HG02852 (cell line): Measurements from ENCODE around the gene GUCA1A.
"Not testable (repeated sequence)": the region's sequence is repeated elsewhere in the genome, so short reads cannot be mapped to it uniquely, and the experiment has no call there.

Experiments
- ATAC-seq: cut with Tn5 transposase; IDR thresholded peaks from one replicate; pipeline ENCODE4 v1.9.1; 2021; ENCODE audit warnings: mild to moderate bottlenecking, moderate library complexity; ENCODE audit not compliant: unreplicated experiment

Gene GUCA1A

DNA sequence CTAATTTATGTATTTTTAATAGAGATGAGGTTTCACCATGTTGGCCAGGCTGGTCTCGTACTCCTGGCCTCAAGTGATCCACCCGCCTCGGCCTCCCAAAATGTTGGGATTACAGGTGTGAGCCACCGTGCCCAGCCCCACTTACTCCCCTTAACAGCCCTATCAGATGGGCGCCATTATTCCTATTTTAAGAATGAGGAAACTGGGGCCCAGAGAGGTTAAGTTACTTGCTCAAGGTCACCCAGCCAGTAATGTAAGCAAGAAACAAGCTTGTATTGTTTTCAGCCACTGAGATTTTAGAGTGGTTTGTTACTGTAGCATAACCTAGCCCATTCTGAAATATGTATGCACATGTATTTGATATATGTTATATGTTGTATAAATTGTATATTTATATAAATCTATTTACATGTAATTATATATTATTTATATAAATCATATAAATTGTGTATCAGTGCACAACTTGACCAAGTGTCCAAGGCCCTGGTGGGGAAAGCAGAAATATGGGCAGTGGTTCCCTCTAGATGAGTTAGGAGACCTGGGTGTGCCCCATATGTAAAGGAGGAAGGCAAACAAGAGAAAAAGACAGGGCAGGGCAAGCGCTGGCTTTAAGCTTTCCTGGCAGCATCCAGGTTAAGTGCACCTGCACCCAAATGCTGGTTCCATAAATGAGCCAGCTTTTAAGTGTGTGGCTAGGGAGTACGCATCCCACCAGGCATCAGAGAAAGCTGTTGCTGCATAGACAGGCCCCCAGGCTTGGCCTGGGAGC is 1.2 kb upstream of the GUCA1A start:
- no peak for ATAC-seq

DNA sequence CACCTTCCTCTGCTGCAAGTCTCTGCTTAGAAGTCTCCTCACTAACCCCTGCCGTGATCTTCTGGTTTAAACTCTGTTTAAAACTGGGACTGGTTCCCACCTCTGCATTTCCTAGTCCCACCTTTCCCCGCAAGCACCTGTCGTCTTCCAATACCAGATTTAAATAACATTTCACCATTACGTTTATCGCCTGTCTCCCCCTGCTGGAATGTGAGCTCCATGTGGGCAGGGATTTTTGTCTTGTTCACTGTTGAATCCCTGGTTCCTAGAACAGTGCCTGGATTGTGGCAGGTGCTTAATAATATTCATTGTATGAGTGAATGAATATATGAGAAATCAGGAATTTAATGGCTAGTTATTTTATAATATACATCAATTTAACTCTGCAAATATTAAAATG is 2.7 kb downstream of the GUCA1A start:
- ATAC-seq, result no peak

DNA sequence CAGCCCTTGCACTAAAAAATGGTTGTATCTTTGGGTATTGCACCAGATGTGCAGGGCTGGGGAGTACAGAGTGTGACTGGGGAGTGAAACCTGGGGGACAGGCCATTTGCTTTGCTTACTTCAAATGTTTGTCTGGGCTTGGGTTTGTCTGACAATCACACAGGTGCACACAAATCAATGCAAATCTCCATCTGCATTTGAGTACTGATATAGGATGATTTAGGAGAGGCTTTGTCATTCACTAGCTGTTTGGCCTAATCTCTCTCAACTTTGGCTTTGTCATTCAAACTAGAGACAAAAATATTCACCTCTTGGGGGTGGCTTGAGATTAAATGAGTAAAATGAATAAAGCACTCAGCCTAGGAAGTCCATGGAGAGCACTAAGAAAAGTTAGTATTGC is 3.8 kb downstream of the GUCA1A start:
- ATAC-seq, result no peak

GRCh38 chr6:42177514-42178364 is 4.6 kb downstream of the GUCA1A start:
- ATAC-seq, result no peak

DNA sequence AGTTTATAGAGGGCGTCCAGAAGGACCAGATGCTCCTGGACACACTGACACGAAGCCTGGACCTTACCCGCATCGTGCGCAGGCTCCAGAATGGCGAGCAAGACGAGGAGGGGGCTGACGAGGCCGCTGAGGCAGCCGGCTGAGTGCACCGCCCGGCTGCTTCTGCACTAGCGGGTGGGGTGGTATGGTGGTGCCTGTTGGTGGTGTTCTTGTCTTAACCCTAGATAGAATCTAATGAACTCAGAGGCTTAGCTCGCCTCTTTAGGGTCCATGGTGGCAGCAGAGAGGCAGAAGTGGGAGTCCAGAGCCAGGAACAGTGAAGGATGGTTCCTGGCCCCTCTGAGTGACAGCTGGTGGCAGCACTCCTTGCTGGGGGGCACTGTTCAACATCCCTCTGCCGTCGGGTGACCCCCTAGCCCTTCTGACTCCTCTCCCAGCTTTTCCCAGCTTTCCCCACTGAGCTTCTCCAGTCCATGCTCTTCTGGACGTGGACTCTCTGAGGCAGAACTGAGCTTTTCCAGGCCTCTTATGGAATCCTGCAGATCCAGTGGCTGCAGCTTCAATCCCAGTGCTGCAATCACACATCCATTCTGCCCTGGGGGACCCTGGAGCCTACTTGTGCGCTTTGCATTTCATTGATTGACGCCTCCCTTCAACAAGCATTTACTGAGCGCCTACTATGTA is 6.2 kb downstream of the GUCA1A start:
- no peak for ATAC-seq

GRCh38 chr6:42179945-42180313 is 6.8 kb downstream of the GUCA1A start:
- ATAC-seq, result no peak

- ATAC-seq, result no peak
Observed at GRCh38 chr6:42182101-42182500, 8.9 kb downstream of the GUCA1A start.

DNA sequence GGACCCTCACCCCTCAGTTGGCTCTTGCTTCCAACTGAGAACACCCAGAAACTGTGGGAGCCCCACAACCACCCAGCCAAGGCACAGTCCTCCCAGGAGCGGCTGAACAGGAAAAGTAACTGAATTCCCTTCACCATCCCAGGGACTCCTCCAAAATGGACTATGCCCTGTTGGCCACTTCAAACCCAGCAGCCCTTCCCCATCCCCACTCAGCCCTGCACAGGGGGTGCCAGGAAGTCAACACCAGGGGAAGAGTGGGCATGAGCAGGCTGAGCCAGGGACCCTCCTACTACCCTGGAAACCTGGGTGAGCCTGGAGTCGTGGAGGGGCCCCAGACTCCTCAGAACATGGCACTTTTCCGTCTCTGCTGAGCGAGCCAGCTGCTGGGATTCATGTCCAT is 11.3 kb downstream of the GUCA1A start:
- ATAC-seq, result no peak

DNA sequence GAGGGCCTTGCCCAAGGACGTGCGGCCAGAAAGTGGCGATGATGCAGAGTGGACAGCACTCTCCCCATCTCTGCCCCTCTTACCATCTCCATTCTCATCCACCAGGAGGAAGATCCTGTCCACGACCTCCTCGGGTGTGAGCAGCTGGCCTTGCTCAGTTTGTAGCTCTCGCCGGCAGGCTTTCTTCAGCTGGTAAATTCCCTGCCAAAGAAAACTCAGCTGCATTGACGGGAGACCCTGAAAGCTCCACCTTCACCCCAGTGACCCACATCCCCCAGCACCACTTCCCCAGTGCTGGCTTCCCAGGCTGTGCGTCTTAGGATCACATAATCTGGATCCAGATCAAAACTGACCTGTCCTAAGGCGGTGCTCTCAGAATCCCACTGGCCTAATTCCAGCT is 12.4 kb downstream of the GUCA1A start:
- ATAC-seq, result no peak

DNA sequence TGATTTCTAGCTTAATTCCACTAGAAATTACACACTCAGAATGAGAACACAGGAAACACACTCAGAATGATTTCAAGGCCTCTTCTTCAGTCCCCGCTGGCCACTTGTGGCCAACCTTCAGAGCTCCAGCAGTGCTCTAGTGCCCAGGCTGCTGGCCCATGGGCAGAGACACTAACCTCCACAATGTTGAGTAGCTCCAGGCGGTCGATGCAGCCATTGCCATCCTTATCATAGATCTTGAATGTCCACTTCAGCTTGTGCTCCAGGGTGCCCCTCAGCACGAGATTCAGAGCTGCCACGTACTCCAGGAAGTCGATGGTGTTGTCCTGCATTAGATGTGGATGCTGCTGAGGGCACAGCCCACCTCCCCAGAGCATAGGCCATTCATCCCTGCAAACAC is 15.2 kb downstream of the GUCA1A start:
- no peak for ATAC-seq

- ATAC-seq, result no peak
Observed at GRCh38 chr6:42190554-42191183, 17.5 kb downstream of the GUCA1A start.

GRCh38 chr6:42192385-42192784 is 19.2 kb downstream of the GUCA1A start:
- ATAC-seq, result not testable (repeated sequence)

DNA sequence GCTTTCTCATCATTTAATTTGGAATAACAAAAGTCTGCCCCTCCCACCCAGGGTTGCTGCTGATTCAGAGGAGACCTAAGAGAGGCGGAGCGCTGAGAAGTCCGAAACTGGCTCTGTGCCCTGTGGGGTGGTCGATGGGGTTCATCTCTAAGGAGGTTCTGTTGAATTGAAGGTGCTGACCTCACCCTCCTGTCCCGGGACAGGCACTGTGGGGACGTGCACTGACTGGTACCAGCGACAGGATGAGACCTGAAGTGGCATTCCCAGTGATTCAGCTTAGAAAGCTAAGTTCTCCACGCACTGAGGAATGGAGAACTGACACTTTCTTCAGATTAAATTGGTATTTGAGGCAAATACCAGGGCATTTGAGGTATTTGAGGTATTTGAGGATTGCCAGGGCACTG is 20.3 kb downstream of the GUCA1A start:
- no peak for ATAC-seq

- ATAC-seq, result no peak
Observed at GRCh38 chr6:42194056-42194455, 20.9 kb downstream of the GUCA1A start.

- ATAC-seq, result no peak
Observed at GRCh38 chr6:42195415-42195814, 22.3 kb downstream of the GUCA1A start.

GRCh38 chr6:42197555-42198362 is 24.6 kb downstream of the GUCA1A start:
- no peak for ATAC-seq

DNA sequence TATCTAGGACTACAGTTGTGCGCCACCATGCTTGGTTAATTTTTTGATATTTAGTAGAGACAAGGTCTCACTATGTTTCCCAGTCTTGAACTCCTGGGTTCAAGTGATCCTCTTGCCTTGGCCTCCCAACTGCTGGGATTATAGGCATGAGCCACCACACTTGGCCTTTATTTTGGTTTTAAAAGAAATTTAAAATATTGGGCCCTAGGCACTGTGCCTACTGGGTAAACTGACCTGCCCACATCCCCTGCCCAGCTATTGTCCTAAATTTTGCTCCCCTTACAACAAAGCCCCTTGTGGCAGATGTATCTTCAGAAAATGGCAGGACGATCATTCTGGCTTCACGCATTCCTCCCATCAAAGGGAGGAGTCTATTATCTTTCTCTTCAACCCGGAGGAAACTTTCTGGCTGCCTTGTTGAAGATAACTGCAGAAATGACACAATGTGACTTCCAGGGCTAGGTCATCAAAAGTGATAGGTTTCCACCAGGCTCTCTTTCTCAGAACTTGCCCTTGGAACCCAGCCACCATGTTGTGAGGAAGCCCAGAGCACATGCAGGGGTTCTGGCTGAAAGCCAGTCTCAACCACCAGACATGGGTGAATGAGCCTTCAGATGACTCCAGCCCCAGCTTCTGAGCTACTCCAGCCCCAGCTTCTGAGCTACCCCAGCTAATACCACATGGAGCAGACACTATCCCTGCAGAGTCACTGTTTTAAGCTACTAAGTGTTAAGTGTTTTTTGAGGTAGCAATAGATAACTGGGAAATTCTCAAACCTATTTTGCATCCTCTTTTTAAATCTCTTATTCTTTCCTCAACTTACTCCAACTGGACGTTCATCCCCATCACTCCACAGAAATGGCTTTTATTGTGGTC is 26.2 kb downstream of the GUCA1A start:
- ATAC-seq, result no peak

DNA sequence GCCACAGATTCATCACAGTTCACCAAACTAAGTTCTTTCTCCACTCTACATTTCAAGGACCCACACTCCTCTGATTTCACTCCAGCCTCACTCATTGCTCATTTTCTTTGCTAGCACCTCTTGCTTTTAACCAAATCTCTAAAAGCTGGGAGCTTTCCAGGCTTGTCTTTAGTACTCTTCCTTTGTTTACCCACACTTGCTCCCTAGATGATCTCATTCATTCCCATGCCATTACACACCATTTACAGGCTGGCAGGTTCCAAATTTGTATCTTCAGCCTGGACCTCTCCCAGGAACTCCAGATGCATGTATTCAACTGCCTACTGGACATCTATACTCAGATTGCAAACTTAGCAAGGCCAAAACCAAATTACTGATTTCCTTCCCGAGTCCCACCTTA is 26.9 kb downstream of the GUCA1A start:
- ATAC-seq, result no peak

DNA sequence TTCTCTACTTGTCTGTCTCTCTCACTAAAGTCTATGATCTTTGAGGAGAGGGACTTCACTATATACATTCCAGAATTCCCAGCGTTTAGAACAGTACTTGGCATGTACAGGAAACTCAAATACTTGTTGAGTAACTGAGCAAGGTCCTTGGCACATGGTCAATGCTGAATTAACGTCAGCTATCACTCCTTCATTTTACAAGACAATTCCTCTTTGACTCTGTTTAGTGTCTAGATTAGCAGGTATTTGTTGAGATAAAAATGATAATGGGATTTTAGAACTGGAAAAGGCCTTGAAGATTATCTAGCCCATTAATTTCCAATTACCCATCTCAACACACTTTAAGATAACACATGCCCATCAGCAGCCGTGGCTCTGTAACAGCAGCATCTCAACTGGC is 28.2 kb downstream of the GUCA1A start:
- ATAC-seq, result no peak
